Activated naive CD4-positive, alpha-beta T cell treated with anti-CD3 and anti-CD28 coated beads, Interleukin-2, amount 50 U/mL, for 72 hours (primary cell): ENCODE results near the gene GTPBP6. TPM values are rescaled to one million over a fixed set of nuclear protein-coding genes. Genes with fewer than 3 reads are reported as not detected.
"Not testable (repeated sequence)": the region's sequence is repeated elsewhere in the genome, so short reads cannot be mapped to it uniquely, and the experiment has no call there.

ENCODE experiments used
- ATAC-seq, 2 donors: fragments of 150-1000 bp; cut with Tn5 transposase; 2 replicates each; pipeline ENCODE4 v1.10.0; 2021; ENCODE audit warnings: mild to moderate bottlenecking in 2 of 2, moderate library complexity in 2 of 2
- DNase-seq, 2 donors: peaks; one replicate each; pipeline ENCODE4 v3.0.0; 2021 to 2022; ENCODE audit warnings: low spot score in 2 of 2
- H3K27ac Mint-ChIP-seq, 2 donors: one replicate each; pipeline ENCODE4 v1.8.0; 2022; ENCODE audit warnings: mild to moderate bottlenecking in 2 of 2, mixed read lengths in 2 of 2
- H3K36me3 Mint-ChIP-seq, 2 donors: one replicate each; pipeline ENCODE4 v1.8.0; 2022; ENCODE audit warnings: mixed read lengths in 2 of 2
- H3K9me3 Mint-ChIP-seq, 2 donors: one replicate each; pipeline ENCODE4 v1.8.0; 2022; ENCODE audit warnings: mixed read lengths in 2 of 2
- total RNA-seq, 2 donors: library from RNA; stranded (reverse); gene quantifications; one replicate each; pipeline ENCODE4 v1.2.3, GENCODE V29; 2022

GTPBP6 gene
- total RNA-seq, 2 donors from 2014 or later = 57.1 to 61.6 TPM

DNA sequence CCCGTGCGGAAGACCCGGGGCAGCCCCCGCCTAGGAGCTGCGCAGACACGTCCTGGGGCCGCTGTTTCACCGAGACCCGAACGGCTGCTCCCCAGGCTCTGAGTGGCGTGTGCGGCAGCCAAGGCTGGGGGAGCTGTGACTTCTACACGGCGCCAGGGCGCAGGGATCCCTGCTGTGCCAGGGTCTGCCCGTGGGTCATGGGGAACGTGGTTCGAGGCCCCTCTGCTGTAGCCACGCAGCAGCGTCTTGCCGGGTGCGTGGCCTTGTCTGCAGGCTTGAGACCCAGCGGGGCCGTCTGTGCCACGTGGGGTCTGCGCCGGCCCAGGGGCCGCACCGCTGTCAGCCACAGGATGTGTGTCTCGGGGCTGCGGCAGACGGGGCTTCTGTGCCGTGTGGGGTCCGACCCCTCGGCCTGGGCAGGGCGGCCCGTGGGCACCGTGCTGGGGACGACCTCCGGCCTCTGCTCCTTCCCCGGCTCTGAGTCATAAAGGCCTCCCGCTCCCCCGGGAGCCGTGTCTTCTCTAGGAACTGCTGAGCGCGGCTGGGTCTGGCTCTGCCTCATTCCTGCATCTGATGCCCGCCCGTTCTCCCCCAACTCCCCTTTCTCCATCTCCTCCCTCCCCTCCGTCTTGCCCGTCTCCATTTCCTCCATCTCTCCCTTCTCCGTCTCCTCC lies 12.7 kb upstream of the GTPBP6 start:
- peak; percentile 62 to 72 for ATAC-seq

DNA sequence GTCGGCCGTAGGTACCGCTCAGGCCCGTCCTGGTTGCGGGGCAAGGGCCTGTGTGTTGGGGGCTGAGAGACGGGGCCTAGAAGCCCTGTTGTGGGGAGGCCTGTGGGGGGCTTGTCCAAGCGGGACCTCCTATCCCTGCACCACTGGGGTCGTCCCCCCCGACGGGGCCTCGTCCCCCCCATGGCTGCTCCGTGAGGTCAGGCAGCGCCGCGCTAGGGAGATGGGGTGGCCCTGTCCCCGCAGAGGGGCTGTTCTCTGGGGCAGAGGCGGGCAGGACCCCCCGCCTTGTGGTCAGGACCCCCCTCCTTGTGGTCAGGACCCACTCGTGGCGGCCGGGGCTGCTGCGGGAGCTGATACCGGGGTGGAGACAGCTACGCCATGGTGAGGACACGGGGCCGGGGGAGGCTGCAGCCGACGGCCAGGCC lies 12.1 kb upstream of the GTPBP6 start:
- H3K9me3 Mint-ChIP-seq = no peaks in the 10 kb centered on the region
- no peaks in the 10 kb centered on the region for H3K36me3 Mint-ChIP-seq
- DNase-seq (no peak), ATAC-seq (peak; percentile 6 to 13)
- no peak overlapping the region for H3K27ac Mint-ChIP-seq

More for the DNA sequence above, 12.7 kb upstream of the GTPBP6 start:
- peak in 1 of 2 donors; percentile 55 for DNase-seq
- Mint-ChIP-seq H3K36me3 (peaks cover 0 to 3% of the 10 kb centered on the region in 2 donors), H3K9me3 (no peaks in the 10 kb centered on the region), H3K27ac (no peak overlapping the region)

DNA sequence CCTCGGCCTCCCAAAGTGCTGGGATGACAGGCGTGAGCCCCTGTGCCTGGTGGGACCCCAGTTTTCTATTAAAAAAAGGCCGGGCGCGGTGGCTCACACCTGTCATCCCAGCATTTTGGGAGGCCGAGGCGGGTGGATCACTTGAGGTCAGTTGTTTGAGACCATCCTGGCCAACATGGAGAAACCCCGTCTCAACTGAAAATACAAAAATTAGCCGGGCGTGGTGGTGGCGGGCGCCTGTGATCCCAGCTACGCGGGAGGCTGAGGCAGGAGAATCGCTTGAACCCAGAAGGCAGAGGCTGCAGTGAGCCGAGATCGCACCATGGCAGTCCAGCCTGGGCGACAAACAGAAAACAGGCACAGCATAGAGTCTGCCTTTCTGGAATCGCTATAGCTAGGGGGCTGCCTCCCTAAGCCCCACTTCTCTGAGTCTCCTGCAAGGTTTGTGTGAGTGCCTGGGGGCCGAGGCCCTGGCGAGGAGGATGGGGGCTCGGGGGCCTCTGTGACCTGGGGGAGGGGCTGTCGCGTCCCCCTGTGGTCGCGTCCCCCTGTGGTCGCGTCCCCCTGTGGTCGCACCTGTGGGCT lies 11.6 kb upstream of the GTPBP6 start:
- not testable (repeated sequence) for H3K36me3 Mint-ChIP-seq, H3K9me3 Mint-ChIP-seq, ATAC-seq
- peak overlapping the region in 1 of 2 donors; percentile 65 for H3K27ac Mint-ChIP-seq
- peak in 1 of 2 donors; percentile 50 for DNase-seq

DNA sequence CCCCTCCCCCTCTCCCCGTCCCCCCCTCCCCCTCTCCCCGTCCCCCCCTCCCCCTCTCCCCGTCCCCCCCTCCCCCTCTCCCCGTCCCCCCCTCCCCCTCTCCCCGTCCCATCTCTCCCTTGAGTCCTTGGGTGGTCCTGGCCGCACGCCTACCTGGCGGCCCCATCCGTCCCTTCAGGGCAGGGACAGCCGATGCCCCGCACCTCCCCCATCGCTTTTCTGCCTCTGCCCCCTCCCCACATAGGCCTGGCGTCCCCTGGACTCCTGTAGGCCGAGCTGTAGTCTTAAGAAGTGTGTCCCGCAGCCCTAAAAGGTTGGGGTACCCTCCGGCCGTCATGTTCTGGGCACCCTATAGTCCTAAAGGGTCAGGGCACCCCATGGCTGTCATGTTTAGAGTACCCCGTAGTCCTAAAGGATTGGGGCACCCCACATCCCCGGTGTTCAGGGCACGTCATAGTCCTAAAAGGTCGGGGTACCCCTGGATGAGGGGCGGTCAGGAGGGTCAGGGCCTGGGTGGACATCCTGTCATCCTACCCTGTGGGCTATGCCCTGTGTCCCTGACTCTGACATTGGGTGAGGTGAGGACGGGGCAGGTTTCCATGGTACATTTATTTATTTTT lies 10.8 kb upstream of the GTPBP6 start:
- Mint-ChIP-seq H3K36me3 (no peaks in the 10 kb centered on the region), H3K9me3 (no peaks in the 10 kb centered on the region), H3K27ac (peak overlapping the region in 1 of 2 donors; percentile 92)
- ATAC-seq (no peak), DNase-seq (peak in 1 of 2 donors; percentile 42)

DNA sequence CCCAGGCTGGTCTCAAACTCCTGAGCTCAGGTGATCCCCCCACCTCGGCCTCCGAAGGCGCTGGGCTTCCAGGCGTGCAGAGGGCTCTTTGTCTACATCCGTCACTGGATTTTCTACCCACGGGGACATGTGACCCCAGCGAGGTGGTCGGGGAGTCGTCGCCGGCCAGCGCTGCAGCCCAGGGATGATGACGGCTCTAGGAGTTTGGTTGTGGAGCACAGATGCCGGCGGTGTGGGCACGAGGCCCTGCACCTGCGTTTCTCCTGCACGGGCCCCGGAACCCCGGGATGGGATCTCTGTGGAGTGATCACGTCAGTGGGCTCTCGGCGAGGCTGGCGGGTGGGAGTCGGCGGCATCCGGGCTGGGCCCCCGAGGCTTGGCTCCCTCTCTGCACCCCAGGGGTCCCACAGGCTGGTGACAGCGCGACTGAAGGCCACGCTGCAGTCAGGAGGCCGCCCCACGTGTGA lies 9.1 kb upstream of the GTPBP6 start:
- ATAC-seq (no peak), DNase-seq (peak in 1 of 2 donors; percentile 46)
- Mint-ChIP-seq H3K27ac (no peak overlapping the region), H3K36me3 (no peaks in the 10 kb centered on the region), H3K9me3 (no peaks in the 10 kb centered on the region)

DNA sequence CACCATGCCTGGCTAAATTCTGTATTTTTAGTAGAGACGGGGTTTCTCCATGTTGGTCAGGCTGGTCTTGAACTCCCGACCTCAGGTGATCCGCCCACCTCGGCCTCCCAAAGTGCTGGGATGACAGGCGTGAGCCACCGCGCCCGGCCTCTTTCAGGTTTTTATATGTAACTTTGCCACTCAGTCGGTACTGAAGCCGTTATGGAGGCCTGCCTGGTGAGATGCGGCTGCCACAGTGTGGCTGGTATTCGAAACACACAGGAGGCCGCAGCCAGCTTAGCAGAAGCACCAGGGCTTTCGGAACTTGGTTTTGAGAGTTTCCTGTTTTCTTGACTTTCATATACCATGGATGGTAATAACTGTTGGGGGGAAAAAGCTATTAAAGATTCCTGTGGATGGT lies 6.1 kb upstream of the GTPBP6 start:
- not testable (repeated sequence) for H3K36me3 Mint-ChIP-seq, H3K9me3 Mint-ChIP-seq, ATAC-seq
- H3K27ac Mint-ChIP-seq = peak overlapping the region in 1 of 2 donors; percentile 36
- peak in 1 of 2 donors; percentile 31 for DNase-seq

DNA sequence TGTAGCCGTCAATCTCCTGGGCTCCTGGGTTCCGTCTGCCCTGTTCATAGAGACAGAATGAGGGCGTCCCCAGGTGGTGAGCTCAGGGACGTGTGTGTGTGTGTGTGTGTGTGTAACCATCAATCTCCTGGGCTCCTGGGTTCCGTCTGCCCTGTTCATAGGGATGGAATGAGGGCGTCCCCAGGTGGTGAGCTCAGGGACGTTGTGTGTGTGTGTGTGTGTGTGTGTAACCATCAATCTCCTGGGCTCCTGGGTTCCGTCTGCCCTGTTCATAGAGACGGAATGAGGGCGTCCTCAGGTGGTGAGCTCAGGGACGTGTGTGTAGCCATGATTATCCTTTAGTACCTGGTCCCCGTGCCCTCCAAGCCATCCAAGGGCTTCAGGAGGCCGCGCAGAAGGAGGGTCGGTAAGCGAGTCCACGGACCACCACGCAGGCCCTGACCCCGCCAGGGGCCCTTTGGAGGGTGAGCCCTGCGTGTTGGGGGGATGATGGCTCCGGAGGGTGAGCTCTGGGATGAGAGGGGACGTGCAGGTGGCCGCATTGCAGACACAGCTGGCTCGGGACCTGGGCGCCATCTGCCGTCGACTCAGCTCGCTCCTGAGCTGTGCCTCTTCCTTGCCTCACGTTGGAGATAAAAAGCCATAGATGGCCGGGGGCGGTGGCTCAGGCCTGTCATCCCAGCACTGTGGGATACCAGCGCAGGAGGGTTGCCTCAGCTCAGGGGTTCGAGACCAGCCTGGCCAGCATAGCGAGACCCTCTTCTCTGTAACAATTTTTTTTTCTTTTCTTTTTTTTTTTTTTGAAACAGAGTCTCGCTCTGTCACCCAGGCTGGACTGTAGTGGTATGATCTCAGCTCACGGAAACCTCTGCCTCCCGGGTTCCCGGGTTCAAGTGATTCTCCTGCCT lies 5.4 kb upstream of the GTPBP6 start:
- H3K9me3 Mint-ChIP-seq = no peaks in the 10 kb centered on the region
- ATAC-seq = peak; percentile 1 to 25
- DNase-seq = peak in 1 of 2 donors; percentile 53
- H3K27ac Mint-ChIP-seq = peak overlapping the region in 1 of 2 donors; percentile 29
- peaks cover 0 to 4% of the 10 kb centered on the region in 2 donors for H3K36me3 Mint-ChIP-seq

DNA sequence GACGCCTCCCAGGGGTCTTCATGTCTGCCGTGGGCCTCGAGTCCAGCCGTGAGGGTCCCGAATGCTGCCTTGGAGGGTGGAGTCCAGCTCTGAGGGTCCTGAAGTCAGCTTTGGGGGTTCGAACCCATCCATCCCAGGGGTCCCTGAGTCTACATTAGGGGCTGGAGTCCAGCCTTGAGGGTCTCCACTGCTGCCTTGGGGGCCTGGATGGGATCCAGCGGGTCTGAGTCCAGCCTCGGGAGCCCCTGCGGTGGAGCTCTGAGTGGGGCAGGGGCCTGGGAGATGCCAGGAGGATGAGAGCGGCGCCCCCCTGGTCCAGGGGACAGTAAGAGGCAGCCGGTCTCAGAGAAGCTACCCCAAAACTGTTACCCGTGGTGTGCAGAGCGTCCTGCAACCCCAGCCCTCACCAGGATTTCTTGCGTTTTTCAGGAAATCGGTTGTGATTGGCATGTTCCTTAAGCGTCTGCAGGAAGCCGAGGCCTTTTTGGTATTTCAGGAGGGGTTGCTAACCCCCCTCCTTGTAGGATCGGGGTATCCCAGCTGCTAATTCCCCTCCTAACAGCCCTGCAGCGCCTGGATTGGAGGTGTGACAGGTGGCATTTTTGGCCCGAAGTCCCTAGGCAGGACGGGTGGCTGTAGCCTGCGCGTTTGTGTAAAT lies 1.7 kb upstream of the GTPBP6 start:
- Mint-ChIP-seq H3K9me3 (no peaks in the 10 kb centered on the region), H3K36me3 (peaks cover 0 to 4% of the 10 kb centered on the region in 2 donors), H3K27ac (peak overlapping the region; percentile 77 to 91)
- no peak for ATAC-seq
- DNase-seq = peak in 1 of 2 donors; percentile 64

DNA sequence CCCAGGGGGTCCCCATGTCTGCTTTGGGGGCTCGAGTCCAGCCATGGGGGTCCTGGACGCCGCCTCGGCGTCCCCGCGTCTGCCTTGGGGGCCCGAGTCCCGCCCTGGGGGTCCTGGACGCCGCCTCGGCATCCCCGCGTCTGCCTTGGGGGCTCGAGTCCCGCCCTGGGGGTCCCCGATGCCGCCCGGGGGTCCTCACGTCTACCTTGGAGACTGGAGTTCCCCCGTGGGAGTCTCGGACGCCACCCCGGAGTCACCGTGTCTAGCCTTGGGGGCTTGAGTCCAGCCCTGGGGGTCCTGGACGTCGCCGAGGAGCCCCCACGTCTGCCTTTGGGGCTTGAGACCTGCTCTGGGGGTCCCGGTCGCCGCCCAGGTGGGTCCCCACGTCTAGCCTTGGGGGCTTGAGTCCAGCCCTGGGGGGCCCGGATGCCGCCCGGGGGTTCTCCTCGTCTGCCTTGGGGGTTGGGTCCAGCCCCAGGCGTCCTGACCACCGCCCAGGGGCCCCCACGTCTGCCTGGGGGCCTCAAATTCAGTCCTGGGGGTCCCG lies 1.1 kb upstream of the GTPBP6 start:
- DNase-seq = peak; percentile 43 to 67
- no peaks in the 10 kb centered on the region for H3K9me3 Mint-ChIP-seq
- ATAC-seq = no peak
- peak overlapping the region in 1 of 2 donors; percentile 91 for H3K27ac Mint-ChIP-seq
- peaks cover 0 to 4% of the 10 kb centered on the region in 2 donors for H3K36me3 Mint-ChIP-seq

DNA sequence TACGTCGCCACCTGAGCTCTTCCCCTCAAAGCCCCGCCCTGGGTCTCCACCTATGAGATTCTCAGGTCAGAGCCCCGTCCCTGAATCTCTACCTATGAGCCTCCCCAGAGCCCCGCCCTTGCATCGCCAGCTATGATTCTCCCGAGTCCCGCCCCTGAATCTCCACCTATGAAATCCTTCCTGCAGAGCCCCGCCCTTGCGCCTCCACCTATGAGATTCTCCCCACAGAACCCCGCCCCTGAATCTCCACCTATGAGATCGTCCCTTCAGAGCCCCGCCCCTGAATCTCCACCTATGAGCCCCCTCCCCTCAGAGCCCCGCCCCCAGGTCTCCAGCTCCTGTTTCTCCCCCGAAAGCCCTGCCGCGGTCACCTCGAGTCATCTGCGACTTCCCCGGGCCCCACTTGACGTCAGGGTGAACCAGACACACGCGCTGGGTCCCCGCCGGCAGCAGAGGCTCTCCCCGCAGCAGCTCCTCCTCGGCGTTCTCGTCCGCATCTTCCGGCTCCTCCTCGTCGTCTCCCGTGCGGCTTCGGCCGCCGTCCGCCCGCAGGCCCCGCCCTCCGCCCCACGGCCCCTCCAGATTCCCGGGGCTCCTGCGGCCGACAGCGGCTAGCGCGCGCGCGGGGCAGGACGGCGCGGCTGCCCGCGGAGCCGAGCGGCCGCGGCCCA lies 393 bp downstream of the GTPBP6 start:
- peak overlapping the region; percentile 89 to 91 for H3K27ac Mint-ChIP-seq
- H3K36me3 Mint-ChIP-seq = peaks cover 0 to 9% of the 10 kb centered on the region in 2 donors
- ATAC-seq = peak; percentile 65 to 77
- DNase-seq = peak; percentile 95 to 96
- no peaks in the 10 kb centered on the region for H3K9me3 Mint-ChIP-seq

DNA sequence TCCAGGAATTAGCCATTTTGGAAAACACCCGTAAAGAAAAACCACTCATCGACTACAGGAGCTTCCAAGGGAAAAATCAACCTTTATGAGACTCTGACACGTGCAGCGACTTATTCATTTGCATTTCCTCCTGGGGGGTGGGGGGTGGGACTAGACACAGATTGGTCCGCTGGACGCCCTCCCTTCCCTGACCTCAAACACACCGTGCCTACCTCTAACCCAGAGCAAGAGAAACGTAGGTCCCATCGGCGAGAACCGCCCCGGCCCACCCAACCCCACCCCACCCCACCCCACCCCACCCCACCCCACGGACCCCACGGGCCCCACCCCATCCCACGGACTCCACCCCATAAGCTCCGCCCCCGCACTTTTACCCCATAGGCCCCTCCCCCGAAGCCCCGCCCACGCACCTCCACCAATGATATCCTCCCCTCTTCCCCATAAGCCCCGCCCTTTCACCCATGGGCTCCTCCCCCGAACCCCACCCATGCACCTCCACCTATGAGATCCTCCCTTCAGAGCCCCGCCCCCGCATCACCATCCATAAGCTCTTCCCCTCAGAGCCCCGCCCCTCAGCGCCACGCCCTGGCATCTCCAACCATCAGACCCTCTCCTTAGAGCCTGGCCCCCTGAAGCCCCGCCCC lies 1.1 kb downstream of the GTPBP6 start:
- peak overlapping the region; percentile 89 to 91 for H3K27ac Mint-ChIP-seq
- H3K9me3 Mint-ChIP-seq = no peaks in the 10 kb centered on the region
- peaks cover 0 to 10% of the 10 kb centered on the region in 2 donors for H3K36me3 Mint-ChIP-seq
- ATAC-seq (no peak), DNase-seq (no peak)

DNA sequence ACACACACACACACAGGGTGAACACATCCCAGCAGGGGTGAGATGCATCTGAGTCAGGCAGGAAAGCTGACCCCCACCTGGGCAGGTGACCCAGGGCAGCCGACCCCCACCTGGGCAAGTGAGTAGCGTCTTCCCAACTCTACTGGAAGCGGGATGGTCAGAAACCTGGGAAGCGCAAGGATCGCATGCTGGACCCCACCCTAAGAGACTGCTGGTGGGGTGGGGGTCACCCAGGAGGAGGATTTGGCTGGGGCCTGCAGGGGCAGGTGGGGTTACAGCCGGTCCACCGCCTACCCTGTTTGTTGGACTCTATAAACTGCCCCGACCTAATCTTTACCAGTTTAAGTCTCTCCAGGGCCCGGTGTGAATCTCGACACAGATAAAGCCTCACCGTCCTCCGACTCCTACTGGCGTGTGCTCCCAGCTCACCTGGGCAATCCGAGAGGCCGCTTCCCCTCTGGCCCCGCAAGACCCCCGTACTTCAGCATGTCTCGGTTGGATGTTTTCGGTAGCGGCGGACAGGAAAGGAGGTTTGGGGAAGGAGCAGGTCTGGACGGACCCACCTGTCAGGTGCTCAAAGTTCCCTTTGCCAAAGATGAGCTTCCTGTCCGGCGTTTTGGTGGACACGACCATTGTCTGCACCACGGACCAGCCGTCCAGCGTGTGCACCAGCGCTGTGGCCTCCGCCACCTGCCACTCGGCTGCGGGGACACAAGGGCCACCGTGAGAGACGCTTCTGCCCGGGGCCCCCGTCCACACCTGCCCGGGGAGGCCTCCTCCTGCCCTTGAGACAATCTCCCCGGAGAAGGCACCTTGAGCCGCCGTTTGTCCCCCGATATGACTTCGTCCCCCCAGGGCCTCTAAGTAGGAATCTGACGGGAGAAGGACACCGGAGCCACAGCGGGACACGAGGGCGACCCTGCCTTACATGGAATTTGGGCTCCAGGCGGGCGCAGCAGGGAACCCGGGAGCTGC lies 2.0 kb downstream of the GTPBP6 start:
- Mint-ChIP-seq H3K27ac (peak overlapping the region in 1 of 2 donors; percentile 36), H3K36me3 (peaks cover 0 to 16% of the 10 kb centered on the region in 2 donors), H3K9me3 (no peaks in the 10 kb centered on the region)
- DNase-seq (peak in 1 of 2 donors; percentile 56), ATAC-seq (no peak)

DNA sequence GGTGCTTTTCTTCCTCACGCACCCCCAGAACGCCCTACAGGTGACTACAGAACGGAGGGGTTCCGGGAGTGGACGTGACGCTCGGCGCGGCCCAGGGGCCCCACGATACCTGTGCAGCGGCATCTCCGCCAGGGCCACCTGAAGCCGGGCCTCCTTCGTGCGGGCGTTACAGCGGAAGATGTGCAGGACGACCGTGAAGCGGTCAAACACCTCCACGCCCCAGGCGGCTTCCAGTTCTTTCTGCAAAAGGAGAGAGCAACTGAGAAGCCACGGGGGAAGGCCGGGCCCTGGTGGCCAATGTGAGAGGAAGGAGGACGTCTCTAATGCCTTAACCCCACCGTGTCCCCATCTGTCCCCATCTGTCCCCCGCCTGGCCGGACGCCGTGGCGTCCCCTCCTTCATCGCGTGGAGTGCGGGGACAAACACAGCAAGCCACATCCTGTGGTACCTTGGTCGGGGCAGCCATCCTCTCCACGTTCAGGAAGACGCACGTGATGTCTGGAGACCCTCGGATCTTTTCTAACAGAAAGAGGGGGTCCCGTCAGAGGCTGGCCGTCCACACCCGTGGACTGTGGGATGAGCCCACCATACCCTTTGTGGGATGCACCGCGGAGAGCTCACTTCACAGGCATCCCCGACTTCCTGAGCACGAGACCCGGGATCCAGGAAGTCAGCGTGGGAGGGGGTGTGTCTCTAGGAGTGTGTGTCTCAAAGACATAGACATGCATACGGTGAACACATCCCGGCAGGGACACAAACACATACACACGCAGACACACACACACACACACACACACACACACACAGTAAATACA lies 3.6 kb downstream of the GTPBP6 start:
- ATAC-seq (no peak), DNase-seq (peak in 1 of 2 donors; percentile 53)
- Mint-ChIP-seq H3K9me3 (no peaks in the 10 kb centered on the region), H3K36me3 (peaks cover 0 to 13% of the 10 kb centered on the region in 2 donors), H3K27ac (no peak overlapping the region)
